Effector CD4-positive, alpha-beta T cell (primary cell): ENCODE results near the gene ETV6.

Experiments used
- DNase-seq: peaks from one replicate; pipeline ENCODE4 v3.0.0-alpha.2; 2020

ETV6 gene

GRCh38 chr12:11812586-11813437 is 163.3 kb downstream of the ETV6 start:
- DNase-seq = no peak

- DNase-seq = no peak
Measured at GRCh38 chr12:11813438-11813813, 164.0 kb downstream of the ETV6 start.

GRCh38 chr12:11814374-11814773 is 164.9 kb downstream of the ETV6 start:
- DNase-seq = no peak

- DNase-seq = no peak
Measured at GRCh38 chr12:11815397-11815796, 165.9 kb downstream of the ETV6 start.

GRCh38 chr12:11819643-11820042 is 170.2 kb downstream of the ETV6 start:
- DNase-seq = no peak

- no peak for DNase-seq
Measured at GRCh38 chr12:11820476-11820875, 171.0 kb downstream of the ETV6 start.

GRCh38 chr12:11821386-11822080 is 172.1 kb downstream of the ETV6 start:
- no peak for DNase-seq

GRCh38 chr12:11822081-11822834 is 172.8 kb downstream of the ETV6 start:
- peak; percentile 23 for DNase-seq

- no peak for DNase-seq
Measured at GRCh38 chr12:11823043-11823442, 173.6 kb downstream of the ETV6 start.

- no peak for DNase-seq
Measured at GRCh38 chr12:11823593-11823992, 174.1 kb downstream of the ETV6 start.

GRCh38 chr12:11824069-11824468 is 174.6 kb downstream of the ETV6 start:
- no peak for DNase-seq

GRCh38 chr12:11824736-11825135 is 175.3 kb downstream of the ETV6 start:
- DNase-seq = no peak

- no peak for DNase-seq
Measured at GRCh38 chr12:11825278-11825677, 175.8 kb downstream of the ETV6 start.

- no peak for DNase-seq
Measured at GRCh38 chr12:11826574-11826973, 177.1 kb downstream of the ETV6 start.

GRCh38 chr12:11827091-11828061 is 177.9 kb downstream of the ETV6 start:
- no peak for DNase-seq

- no peak for DNase-seq
Measured at GRCh38 chr12:11829764-11830194, 180.3 kb downstream of the ETV6 start.

GRCh38 chr12:11830307-11830801 is 180.9 kb downstream of the ETV6 start:
- no peak for DNase-seq

- DNase-seq = no peak
Measured at GRCh38 chr12:11832093-11832492, 182.6 kb downstream of the ETV6 start.

- DNase-seq = no peak
Measured at GRCh38 chr12:11833174-11833895, 183.9 kb downstream of the ETV6 start.

- no peak for DNase-seq
Measured at GRCh38 chr12:11834104-11834812, 184.8 kb downstream of the ETV6 start.

GRCh38 chr12:11834931-11835330 is 185.5 kb downstream of the ETV6 start:
- DNase-seq = no peak
